ENCODE measurements around the gene LARP6. TPM values are rescaled to one million over a fixed set of nuclear protein-coding genes. Genes with fewer than 3 reads are reported as not detected.

Gene LARP6
- total RNA-seq (2022; extraction: Qiagen RNA extraction; ENCODE audit: low read depth): 49.1 to 81.0 TPM (median 74.9 TPM) in 5 replicates

GRCh38 chr15:70853973-70854665 lies at the start of gene LARP6:
Gene LARP6, minus strand, starts transcription at chr15:70854157. Its CDS starts 69 bp downstream, at chr15:70854088.

GRCh38 chr15:70892002-70892911 lies 38.3 kb upstream of the LARP6 start, which contains the start of the genes LRRC49 and THAP10:
Gene LRRC49, plus strand, starts transcription at chr15:70892826. Its CDS starts 69 bp downstream, at chr15:70892895.
Gene THAP10, minus strand, starts transcription at chr15:70892433. Its CDS starts 161 bp downstream, at chr15:70892272.

Other genes with a start within 250 kb of the LARP6 start
- 27.8 to 48.7 TPM (median 39.4 TPM) in 5 replicates for gene UACA, start 90.6 kb downstream of the LARP6 start, total RNA-seq (2022; extraction: Qiagen RNA extraction; ENCODE audit: low read depth)
- gene THAP10, start 38.3 kb upstream of the LARP6 start, total RNA-seq (2022; extraction: Qiagen RNA extraction; ENCODE audit: low read depth): 3.7 to 6.3 TPM (median 4.8 TPM) in 5 replicates
- 4.1 to 4.9 TPM (median 4.3 TPM) in 5 replicates for gene LRRC49, start 38.7 kb upstream of the LARP6 start, total RNA-seq (2022; extraction: Qiagen RNA extraction; ENCODE audit: low read depth)

Data from A549 treated with GW870086 at 1 μM for 4 hours (cell line).